GM19438 (cell line): ENCODE results near the gene C16orf54.
"Not testable (repeated sequence)": the region's sequence is repeated elsewhere in the genome, so short reads cannot be mapped to it uniquely, and the experiment has no call there.

Experiments
- ATAC-seq: cut with Tn5 transposase; IDR thresholded peaks from one replicate; pipeline ENCODE4 v1.9.1; 2021; ENCODE audit warnings: low read depth; ENCODE audit not compliant: unreplicated experiment

C16orf54 gene

GRCh38 chr16:29710227-29711219 lies 35.3 kb downstream of the C16orf54 start:
- no peak for ATAC-seq

DNA sequence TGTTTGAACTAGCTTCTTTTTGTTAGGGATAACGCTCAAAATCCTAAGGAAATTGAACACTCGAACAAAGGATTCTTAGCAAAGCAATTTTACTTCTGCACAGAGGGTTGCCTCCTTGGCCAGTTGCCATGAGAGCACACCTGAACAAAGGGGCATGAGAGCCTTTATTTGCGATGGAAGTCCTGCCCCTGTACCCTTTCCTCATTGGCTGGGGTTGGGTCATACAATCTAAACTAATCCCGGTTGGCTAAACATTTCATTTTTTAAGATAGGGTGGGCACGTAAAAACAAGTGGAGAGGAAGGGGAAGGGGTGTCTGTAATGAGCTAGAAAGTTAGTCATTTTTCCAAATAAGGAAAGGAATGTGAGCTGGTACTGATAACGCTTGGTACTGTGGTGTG lies 36.1 kb downstream of the C16orf54 start:
- not testable (repeated sequence) for ATAC-seq

DNA sequence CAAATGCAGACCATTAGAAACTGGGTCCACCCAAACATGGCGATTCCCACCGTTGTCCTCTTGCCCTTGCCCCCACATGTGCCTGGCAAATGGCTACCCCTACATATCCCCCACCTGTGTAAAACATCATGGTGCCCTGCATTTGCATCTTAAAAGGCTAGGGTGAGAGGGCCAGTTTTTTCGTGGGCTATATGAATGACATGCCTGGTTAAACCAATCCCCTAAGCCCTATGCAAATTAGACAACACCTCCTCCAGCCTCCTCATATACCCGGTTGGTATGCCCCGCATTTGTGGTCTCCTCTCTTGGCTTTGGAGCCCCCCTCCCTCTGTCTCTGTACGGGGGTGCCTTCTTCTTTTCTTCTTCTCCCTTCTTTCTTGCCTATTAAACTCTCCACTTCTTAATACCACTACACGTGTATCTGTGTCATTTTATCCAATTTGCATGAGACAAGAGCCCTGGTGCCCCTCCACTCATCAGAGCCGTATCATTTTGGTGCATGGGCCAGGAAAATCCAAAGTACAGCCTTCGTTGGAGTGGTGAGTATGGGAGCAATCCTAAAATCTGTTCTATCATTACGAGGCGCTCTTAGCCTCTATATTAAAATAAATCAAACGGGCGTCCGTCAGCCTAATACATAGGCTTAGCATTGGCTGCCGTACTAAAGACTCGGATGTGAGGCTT lies 36.7 kb downstream of the C16orf54 start:
- no peak for ATAC-seq

- ATAC-seq, result not testable (repeated sequence)
These were observed 38.6 kb downstream of the C16orf54 start for GRCh38 chr16:29707160-29707559.

DNA sequence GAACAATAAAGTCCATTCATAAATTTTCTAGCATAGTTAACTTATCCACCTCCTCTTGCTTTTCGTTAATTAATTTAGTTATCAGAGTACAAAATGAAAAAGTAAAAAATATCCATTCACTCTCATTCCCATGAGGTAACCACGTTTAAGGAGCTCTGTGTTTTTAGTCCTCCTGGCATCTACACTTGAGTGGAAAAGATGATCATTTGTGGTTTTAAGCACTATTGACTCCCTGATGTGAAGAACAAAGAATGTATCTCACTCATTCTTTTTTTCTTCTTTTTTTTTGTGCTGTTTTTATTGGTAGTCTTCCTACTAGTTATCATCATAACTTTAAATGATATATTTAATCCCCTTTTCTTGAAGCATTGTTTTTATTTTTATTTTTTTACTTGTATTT lies 40.8 kb downstream of the C16orf54 start:
- ATAC-seq, result no peak

GRCh38 chr16:29702269-29702668 lies 43.5 kb downstream of the C16orf54 start:
- peak; percentile 23 for ATAC-seq

DNA sequence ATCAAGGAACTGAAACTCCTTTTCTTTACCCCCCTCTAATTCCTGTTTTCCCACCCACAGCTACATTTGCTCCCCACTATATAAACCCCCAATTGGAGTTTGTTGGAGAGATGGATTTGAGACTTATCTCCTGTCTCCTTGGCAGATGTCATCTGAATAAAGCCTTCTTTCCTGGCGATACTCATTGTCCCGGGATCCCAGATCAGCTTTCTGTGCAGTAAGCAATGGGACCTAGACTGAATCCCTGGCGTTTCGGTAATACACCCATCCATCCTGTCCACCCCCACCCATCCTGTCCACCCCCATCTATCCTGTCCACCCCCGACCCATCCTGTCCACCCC lies 44.6 kb downstream of the C16orf54 start:
- no peak for ATAC-seq

DNA sequence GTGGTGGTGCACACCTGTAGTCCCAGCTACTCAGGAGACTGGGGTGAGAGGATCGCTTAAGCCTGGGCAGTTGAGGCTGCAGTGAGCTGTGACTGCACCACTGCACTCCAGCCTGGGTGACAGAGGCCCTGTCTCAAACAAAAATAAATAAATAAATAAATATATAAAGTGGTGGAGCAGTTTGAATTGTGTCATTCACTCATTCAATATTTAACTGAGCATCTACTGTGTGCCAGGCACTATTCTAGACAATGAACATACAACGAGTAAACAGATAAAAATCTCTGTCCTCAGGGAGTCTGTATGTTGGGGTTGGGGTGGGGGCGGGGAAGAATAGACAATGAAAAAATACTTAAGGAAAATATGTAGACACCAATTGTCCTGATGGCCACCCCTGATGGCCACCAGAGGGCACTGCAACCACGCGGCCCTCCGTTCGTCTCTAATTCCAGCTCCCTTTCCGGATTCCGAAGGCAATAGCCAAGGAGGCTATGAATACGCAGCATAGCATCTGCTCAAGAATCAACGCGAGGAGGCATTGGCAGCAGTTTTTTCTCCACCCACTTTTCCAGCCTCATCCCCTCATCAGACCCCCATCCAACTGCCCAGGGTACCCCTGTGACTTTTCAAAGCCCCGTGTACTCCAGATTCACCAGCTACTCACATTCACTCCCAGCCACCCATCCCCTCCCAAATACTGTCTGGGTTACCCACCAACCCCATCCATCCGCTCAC lies 45.4 kb downstream of the C16orf54 start:
- no peak for ATAC-seq

GRCh38 chr16:29699324-29700219 lies 46.2 kb downstream of the C16orf54 start:
- ATAC-seq, result no peak

DNA sequence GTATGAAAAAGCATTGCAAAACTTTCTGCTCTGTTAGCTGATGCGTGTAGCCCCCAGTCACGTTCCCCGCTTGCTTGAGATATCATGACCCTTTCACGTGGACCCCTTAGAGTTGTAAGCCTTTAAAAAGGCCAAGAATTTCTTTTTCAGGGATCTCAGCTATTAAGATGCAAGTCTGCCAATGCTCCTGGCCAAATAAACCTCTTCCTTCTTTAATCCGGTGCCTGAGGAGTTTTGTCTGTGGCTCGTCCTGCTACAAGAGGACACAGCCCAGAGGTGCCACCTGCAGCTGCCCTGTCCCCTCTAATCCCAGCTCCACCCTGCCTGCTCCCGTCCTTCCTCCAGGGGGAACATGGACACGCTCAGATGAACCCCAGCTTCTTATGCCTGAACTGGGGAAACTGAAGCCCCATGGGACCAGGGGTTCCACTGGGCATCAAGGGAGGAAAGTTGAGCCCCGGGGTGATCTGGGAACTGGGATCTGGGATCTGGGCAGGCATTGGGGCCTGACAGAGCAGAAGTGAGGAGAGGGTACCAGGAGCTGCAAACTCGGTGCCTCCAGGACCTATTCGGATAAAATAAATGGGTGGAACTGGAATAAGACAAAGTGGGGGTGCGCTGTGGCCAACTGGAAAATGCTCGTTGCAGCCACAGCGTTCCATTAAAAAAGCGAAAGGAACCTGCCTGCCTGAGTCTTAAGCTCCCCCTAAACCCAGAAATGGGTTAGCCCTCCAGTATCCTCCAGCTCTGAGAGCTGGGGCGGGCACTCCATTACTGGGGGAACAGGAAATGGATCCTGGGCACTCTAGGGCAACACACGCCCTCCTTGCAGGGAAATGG lies 47.1 kb downstream of the C16orf54 start:
- ATAC-seq, result no peak

- no peak for ATAC-seq
These were observed 47.7 kb downstream of the C16orf54 start for GRCh38 chr16:29698042-29698441.

- no peak for ATAC-seq
These were observed 48.4 kb downstream of the C16orf54 start for GRCh38 chr16:29697391-29697790.

DNA sequence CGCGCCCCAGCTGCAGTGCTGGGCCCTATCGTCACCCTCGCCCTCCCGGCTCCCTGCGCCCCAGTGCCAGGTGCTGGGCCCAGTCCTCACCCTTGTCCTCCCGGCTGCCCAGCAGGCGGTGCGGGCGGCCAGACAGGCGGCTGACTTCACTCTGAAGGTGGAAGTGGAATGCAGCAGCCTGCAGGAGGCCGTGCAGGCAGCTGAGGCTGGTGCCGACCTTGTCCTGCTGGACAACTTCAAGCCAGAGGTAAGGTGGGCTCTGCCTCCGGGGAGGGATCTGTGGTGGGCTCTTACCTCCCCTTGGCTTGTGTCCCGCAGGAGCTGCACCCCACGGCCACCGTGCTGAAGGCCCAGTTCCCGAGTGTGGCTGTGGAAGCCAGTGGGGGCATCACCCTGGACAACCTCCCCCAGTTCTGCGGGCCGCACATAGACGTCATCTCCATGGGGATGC lies 48.9 kb downstream of the C16orf54 start:
- ATAC-seq, result no peak

- not testable (repeated sequence) for ATAC-seq
These were observed 50.1 kb downstream of the C16orf54 start for GRCh38 chr16:29695675-29696074.

DNA sequence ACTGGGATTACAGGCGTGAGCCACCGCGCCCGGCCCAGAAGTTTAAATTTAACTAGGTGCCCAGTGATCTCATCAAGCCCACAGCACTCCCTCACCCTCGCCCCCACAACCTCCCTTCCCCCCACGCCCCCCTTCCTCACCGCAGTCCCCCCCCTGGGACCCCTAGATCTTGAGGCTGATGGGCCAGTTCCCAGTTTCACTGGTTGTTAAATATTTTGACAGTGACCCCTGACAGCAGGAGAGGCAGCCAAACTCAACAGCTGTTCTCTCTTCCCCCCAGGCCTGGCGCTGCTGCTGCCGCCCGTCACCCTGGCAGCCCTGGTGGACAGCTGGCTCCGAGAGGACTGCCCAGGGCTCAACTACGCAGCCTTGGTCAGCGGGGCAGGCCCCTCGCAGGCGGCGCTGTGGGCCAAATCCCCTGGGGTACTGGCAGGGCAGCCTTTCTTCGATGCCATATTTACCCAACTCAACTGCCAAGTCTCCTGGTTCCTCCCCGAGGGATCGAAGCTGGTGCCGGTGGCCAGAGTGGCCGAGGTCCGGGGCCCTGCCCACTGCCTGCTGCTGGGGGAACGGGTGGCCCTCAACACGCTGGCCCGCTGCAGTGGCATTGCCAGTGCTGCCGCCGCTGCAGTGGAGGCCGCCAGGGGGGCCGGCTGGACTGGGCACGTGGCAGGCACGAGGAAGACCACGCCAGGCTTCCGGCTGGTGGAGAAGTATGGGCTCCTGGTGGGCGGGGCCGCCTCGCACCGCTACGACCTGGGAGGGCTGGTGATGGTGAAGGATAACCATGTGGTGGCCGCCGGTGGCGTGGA lies 51.2 kb downstream of the C16orf54 start:
- no peak for ATAC-seq

DNA sequence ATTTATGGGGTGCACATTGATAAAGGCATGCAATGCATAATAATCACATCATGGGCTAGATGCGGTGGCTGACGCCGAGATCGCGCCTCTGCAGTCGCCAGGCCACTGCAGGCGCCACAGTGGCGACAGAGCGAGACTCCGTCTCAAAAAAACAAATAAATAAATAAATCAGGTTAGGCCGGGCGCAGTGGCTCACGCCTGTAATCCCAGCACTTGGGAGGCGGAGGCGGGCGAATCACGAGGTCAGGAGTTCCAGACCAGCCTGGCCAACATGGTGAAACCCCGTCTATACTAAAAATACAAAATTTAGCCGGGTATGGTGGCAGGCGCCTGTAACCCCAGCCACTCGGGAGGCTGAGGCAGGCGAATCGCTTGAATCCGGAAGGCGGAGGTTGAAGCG lies 53.2 kb downstream of the C16orf54 start:
- not testable (repeated sequence) for ATAC-seq
